Hepatocyte (in vitro differentiated cells): ENCODE results near the gene GALNT18.

Experiments
- EZH2 ChIP-seq: fragments of 200-600 bp; sonication (generic); IDR thresholded peaks from 2 replicates; pipeline ENCODE4 v1.6.1; 2016; ENCODE audit warnings: antibody characterized with exemption, mild to moderate bottlenecking, borderline replicate concordance
- EZH2phosphoT487 ChIP-seq: fragments of 200-600 bp; sonication (generic); IDR thresholded peaks from one replicate; pipeline ENCODE4 v1.6.1; 2018; ENCODE audit warnings: antibody characterized with exemption, mild to moderate bottlenecking, low read depth, moderate library complexity; ENCODE audit not compliant: unreplicated experiment, severe bottlenecking
- TF ChIP-seq, protein P1 (sequence below): fragments of 200-600 bp; sonication (generic); IDR thresholded peaks from 2 replicates; pipeline ENCODE4 v1.5.1; 2016; ENCODE audit warnings: antibody characterized with exemption, mild to moderate bottlenecking; ENCODE audit not compliant: poor library complexity

DNA sequence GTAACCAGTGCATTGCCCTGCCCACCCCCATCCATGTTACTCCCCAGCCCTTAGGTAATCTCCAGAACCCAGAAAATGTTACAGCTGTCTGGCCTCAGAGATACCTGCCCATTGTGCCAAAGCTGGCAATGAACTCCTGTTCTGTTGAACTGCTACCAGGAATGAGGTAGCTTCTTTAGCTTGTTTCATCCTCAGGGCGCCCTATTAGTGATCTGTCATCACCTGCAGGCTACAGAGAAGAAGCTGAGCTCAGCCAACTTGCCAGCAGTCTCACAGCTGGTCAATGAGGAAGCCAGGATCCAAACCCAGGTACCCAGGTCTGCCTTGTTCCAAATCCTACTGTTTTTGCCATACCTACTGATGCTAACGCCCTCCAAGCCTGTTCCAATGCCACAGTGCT is 88.7 kb downstream of the GALNT18 start:
- TF ChIP-seq EZH2 (no peak), EZH2phosphoT487 (no peak)
- TF ChIP-seq, protein P1, sequence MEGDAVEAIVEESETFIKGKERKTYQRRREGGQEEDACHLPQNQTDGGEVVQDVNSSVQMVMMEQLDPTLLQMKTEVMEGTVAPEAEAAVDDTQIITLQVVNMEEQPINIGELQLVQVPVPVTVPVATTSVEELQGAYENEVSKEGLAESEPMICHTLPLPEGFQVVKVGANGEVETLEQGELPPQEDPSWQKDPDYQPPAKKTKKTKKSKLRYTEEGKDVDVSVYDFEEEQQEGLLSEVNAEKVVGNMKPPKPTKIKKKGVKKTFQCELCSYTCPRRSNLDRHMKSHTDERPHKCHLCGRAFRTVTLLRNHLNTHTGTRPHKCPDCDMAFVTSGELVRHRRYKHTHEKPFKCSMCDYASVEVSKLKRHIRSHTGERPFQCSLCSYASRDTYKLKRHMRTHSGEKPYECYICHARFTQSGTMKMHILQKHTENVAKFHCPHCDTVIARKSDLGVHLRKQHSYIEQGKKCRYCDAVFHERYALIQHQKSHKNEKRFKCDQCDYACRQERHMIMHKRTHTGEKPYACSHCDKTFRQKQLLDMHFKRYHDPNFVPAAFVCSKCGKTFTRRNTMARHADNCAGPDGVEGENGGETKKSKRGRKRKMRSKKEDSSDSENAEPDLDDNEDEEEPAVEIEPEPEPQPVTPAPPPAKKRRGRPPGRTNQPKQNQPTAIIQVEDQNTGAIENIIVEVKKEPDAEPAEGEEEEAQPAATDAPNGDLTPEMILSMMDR = no peak
